Natural killer cell (primary cell): ENCODE data around the gene ZDHHC14. TPM values are rescaled to one million over a fixed set of nuclear protein-coding genes. Genes with fewer than 3 reads are reported as not detected.

Experiments
- ATAC-seq, 3 donors: fragments of 150-1000 bp in 2 of 3; fragments of 200-7000 bp in 1 of 3; cut with Tn5 transposase; 1 replicate in 1 of 3; 2 replicates in 2 of 3; pipeline ENCODE4 v1.10.0; 2021; ENCODE audit warnings: mild to moderate bottlenecking in 2 of 3, moderate library complexity in 2 of 3
- DNase-seq, 2 donors: peaks; one replicate each; pipeline versions ENCODE4 v3.0.0 to v3.0.0-alpha.2; 2013 to 2021; ENCODE audit warnings: mixed read lengths in 1 of 2
- H3K27ac ChIP-seq: one replicate; pipeline ENCODE4 v1.5.1; 2013; ENCODE audit warnings: mild to moderate bottlenecking, low read length
- H3K27me3 ChIP-seq: one replicate; pipeline ENCODE4 v1.6.1; 2013; ENCODE audit warnings: low read length; ENCODE audit not compliant: control insufficient read depth, insufficient read depth
- H3K36me3 ChIP-seq: one replicate; pipeline ENCODE4 v1.6.1; 2013; ENCODE audit warnings: low read length; ENCODE audit not compliant: control insufficient read depth, insufficient read depth
- H3K4me1 ChIP-seq: one replicate; pipeline ENCODE4 v1.6.1; 2013; ENCODE audit warnings: low read length; ENCODE audit not compliant: control insufficient read depth, insufficient read depth
- H3K4me3 ChIP-seq: one replicate; pipeline ENCODE4 v1.5.1; 2013; ENCODE audit warnings: low read length
- H3K9me3 ChIP-seq: one replicate; pipeline ENCODE4 v1.6.1; 2013; ENCODE audit warnings: low read length; ENCODE audit not compliant: control insufficient read depth, insufficient read depth
- H3K27ac Mint-ChIP-seq, 2 donors: one replicate each; pipeline ENCODE4 v1.8.0; 2022; ENCODE audit warnings: mild to moderate bottlenecking in 2 of 2, mixed read lengths in 2 of 2, moderate library complexity in 1 of 2
- H3K27me3 Mint-ChIP-seq, 2 donors: one replicate each; pipeline ENCODE4 v1.8.0; 2022; ENCODE audit warnings: low read depth in 2 of 2, mixed read lengths in 2 of 2
- H3K36me3 Mint-ChIP-seq: one replicate; pipeline ENCODE4 v1.8.0; 2022; ENCODE audit warnings: mixed read lengths
- H3K4me1 Mint-ChIP-seq, 2 donors: one replicate each; pipeline ENCODE4 v1.8.0; 2022; ENCODE audit warnings: mixed read lengths in 2 of 2
- H3K4me3 Mint-ChIP-seq: one replicate; pipeline ENCODE4 v1.8.0; 2022; ENCODE audit warnings: mild to moderate bottlenecking, moderate library complexity, mixed read lengths
- H3K9me3 Mint-ChIP-seq, 2 donors: one replicate each; pipeline ENCODE4 v1.8.0; 2022; ENCODE audit warnings: mixed read lengths in 2 of 2
- CTCF ChIP-seq: fragments of 200-600 bp; IDR thresholded peaks from one replicate; pipeline ENCODE4 v1.8.0; 2022; ENCODE audit warnings: antibody characterized with exemption
- WGBS: methylation state at CpG from one replicate; pipeline ENCODE4 v1.1.7; 2013; ENCODE audit warnings: missing lambda C conversion rate; ENCODE audit not compliant: insufficient coverage; 5-methylcytosine and 5-hydroxymethylcytosine counted together
- intact Hi-C: fragments of 100-400 bp; cut with micrococcal nuclease; formaldehyde crosslinking; loops from one replicate; pipeline ENCODE4 v1.14.2; 2022
- total RNA-seq, 4 donors: library from RNA; stranded (reverse); fragments of 120-200 nt in 1 of 4; gene quantifications; one replicate each; pipeline versions ENCODE4 v1.2.3 to v1.2.4, GENCODE V29; 2013 to 2022

ZDHHC14 gene
- total RNA-seq, 3 donors from 2014 or later (not counting 1 experiment from before 2014, with no cell fraction given): 6.7 to 11.3 (median 10.6) TPM

GRCh38 chr6:157449610-157450009 lies 68.6 kb downstream of the ZDHHC14 start:
- no peak for TF ChIP-seq CTCF
- Mint-ChIP-seq H3K4me1 (no peaks in the 10 kb centered on the region), H3K27me3 (no peaks in the 10 kb centered on the region), H3K36me3 (no peaks in the 10 kb centered on the region), H3K9me3 (no peaks in the 10 kb centered on the region), H3K4me3 (no peak overlapping the region), H3K27ac (no peak overlapping the region)
- DNase-seq (no peak), ATAC-seq (no peak)
- no peaks in the 10 kb centered on the region for H3K4me1 ChIP-seq
- H3K4me3 ChIP-seq: no peak overlapping the region
- no peaks in the 10 kb centered on the region for H3K36me3 ChIP-seq
- intact Hi-C loops: no loop called here
- H3K27me3 ChIP-seq: no peaks in the 10 kb centered on the region
- H3K27ac ChIP-seq: no peak overlapping the region
- 86% methylated on average over 5 of the region's 6 CpGs for WGBS
- no peaks in the 10 kb centered on the region for H3K9me3 ChIP-seq

- ATAC-seq: no peak
- no peak for DNase-seq
- H3K9me3 Mint-ChIP-seq: no peaks in the 10 kb centered on the region
- no peaks in the 10 kb centered on the region for H3K27me3 ChIP-seq
- no peaks in the 10 kb centered on the region for H3K9me3 ChIP-seq
- peaks cover 0 to under 1% of the 10 kb centered on the region in 2 donors for H3K27me3 Mint-ChIP-seq
- no peak for TF ChIP-seq CTCF
- H3K4me3 ChIP-seq: no peak overlapping the region
- peaks cover 8% of the 10 kb centered on the region for H3K4me1 ChIP-seq
- H3K36me3 ChIP-seq: no peaks in the 10 kb centered on the region
- no peak overlapping the region for H3K27ac Mint-ChIP-seq
- 96% methylated on average over 6 of the region's 10 CpGs for WGBS
- peaks cover 9 to 10% of the 10 kb centered on the region in 2 donors for H3K4me1 Mint-ChIP-seq
- H3K27ac ChIP-seq: no peak overlapping the region
- H3K4me3 Mint-ChIP-seq: no peak overlapping the region
- intact Hi-C loops: no loop called here
- H3K36me3 Mint-ChIP-seq: no peaks in the 10 kb centered on the region
These were observed 70.1 kb downstream of the ZDHHC14 start for GRCh38 chr6:157450931-157451742.

DNA sequence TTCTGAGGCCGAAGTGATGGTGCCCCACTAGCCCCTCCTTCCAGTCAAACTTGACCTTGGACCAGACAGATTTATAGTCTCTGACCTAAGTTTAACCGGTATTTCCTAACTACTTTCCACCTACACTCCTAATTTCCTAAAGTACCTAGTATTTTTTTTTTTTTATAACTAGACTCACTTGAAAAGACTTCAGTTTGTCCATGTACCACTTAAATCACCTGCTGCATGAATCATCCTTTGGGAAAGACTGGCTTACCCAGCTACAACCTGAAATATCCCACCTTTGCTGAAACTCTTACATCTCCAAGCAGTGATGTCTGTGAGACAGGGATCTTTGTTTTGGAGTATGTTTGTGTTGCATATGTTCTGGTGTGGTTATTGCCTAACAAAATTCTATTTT lies 71.1 kb downstream of the ZDHHC14 start:
- Histone ChIP-seq H3K4me3 (no peak overlapping the region), H3K27me3 (no peaks in the 10 kb centered on the region), H3K27ac (no peak overlapping the region), H3K36me3 (no peaks in the 10 kb centered on the region), H3K9me3 (no peaks in the 10 kb centered on the region), H3K4me1 (peaks cover 18% of the 10 kb centered on the region)
- Mint-ChIP-seq H3K27ac (no peak overlapping the region), H3K36me3 (no peaks in the 10 kb centered on the region), H3K9me3 (no peaks in the 10 kb centered on the region), H3K27me3 (peaks cover 0 to 3% of the 10 kb centered on the region in 2 donors), H3K4me3 (no peak overlapping the region), H3K4me1 (peaks cover 13 to 14% of the 10 kb centered on the region in 2 donors)
- WGBS: 92% methylated on average over 2 of the region's 2 CpGs
- TF ChIP-seq CTCF: no peak
- intact Hi-C loops: no loop called here
- ATAC-seq (no peak), DNase-seq (no peak)
